ENCODE data around the gene CNTNAP2.

Gene CNTNAP2

DNA sequence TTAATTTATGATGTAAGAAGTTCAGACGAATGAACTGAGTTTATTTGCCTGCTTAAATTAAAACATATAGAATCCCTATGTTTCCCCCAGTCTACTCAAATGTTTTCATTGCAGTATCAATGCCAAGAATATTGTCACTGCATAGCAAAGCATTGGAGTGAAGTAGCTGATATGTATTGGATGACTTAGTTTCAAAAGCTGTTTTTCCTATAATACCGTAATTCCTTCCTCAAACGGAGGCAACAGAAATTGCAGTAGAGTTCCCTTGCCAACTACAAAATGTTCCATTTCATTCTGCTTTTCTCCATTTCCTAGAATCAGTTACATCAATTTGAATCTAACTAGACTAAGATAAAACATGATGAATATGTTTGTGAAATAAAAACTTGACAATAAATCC lies 174.1 kb downstream of the CNTNAP2 start:
- no peak for DNase-seq (ENCODE audit: low read depth in 2 of 2)

DNA sequence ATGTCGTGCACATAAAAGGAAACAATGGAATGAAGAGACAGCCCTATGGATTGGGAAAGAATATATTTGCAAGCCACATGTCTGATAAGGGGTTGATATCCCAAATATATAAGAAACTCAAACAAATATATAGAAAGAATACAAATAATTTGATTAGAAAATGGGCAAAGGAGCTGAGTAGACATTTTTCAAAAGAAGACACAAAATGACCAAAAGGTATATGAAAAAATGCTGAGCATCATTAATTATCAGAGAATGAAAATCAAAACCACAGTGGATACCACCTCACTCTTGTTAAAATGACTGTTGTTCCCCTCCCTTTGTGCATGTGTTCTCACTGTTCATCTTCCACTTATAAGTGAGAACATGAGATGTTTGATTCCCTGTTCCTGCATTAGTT lies 175.3 kb downstream of the CNTNAP2 start:
- DNase-seq (ENCODE audit: low read depth in 2 of 2) = no peak

DNA sequence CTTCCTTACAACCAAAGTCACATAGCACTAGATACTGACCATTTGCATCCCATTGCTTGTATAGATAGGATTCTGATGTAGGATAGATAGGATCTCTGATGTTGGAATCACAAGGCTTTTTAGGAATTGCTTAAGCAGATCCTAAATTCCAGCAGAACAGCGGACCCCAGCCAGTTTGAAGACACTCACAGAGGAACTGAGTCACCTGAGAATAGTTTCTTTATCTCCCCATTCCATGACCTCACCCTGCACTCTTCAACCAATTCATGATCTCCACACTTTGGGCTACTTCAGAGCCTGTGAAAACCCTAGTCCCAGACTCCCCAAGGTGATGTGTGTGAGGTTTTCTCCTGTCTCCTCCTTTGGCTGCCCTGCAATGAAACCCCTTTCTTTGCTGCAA lies 179.4 kb downstream of the CNTNAP2 start:
- DNase-seq (ENCODE audit: low read depth in 2 of 2) = no peak

GRCh38 chr7:146314962-146315361 lies 198.4 kb downstream of the CNTNAP2 start:
- no peak for DNase-seq (ENCODE audit: low read depth in 2 of 2)

DNA sequence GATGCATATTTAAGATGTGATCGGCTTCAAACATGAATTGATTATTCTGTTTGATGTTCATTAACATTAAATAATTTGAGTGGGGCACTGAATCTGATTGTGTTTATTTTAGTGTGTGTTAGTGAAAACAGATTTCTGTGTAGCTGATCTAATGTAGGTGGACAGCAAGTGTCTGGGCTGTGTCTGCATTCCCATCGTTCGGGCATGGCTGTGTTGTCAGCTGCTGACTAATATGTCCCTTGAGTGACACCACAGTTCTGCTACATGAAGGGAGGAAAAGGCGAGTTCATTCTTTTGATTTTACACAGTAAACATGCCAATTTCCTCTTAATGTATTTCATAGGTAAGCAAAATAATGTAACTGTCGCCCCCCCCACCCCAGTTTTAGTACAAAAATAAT lies 203.0 kb downstream of the CNTNAP2 start:
- DNase-seq (ENCODE audit: low read depth in 2 of 2) = no peak

DNA sequence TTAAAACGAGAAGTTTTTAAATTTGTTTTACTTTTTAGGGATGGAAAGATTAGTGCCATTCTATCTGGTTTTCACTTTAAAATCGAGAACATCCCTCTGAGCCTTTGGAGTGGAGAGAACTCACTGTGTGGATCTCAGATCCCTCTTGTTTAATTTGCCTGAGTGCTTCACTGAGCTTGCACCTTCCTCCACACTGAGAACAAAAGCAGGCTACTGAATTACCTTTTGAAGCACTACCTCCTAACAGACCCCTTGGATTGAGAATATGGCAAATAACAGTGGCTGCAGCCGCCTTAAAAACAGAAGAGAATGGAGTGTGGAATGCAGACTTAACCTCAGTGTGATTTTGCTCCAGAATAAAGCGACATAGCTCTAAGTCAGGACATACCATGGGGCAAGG lies 204.7 kb downstream of the CNTNAP2 start:
- DNase-seq (ENCODE audit: low read depth in 2 of 2) = no peak

- no peak for DNase-seq (ENCODE audit: low read depth in 2 of 2)
These were observed 214.8 kb downstream of the CNTNAP2 start for GRCh38 chr7:146331369-146331768.

GRCh38 chr7:146345251-146345650 lies 228.7 kb downstream of the CNTNAP2 start:
- no peak for DNase-seq (ENCODE audit: low read depth in 2 of 2)

DNA sequence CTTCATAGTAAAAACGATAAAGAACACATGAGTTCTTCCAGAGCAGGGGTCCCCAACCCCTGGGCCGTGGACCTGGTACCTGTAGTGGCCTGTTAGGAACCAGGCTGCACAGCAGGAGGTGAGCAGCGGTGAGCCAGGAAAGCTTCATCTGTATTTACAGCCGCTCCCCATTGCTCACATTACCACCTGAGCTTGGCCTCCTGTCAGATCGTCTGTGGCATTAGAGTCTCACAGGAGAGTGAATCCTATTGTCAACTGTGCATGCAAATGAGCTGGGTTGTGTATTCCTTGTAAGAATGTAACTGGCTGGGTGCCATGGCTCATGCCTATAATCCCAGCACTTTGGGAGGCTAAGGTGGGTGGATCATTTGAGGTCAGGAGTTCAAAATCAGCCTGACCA lies 229.5 kb downstream of the CNTNAP2 start:
- no peak for DNase-seq (ENCODE audit: low read depth in 2 of 2)

- no peak for DNase-seq (ENCODE audit: low read depth in 2 of 2)
These were observed 238.6 kb downstream of the CNTNAP2 start for GRCh38 chr7:146355216-146355615.

DNA sequence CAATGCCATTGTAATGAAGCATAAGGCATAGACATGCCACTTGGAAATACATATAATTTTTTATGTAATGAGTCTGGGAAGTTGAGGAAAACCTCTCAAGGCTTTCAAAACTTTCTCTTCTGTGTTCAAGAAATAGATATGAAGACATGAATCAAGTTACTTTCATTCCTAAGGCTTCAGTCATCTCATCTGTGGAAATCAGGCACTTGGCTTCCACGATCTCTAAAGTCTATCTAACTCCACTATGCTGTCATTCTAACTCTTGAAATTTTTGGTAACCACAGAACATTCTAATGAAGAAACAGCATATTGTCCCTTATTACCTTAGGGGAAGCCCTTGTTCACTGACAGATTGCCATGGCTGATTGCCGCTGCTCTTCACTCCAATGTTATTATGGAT lies 242.6 kb downstream of the CNTNAP2 start:
- DNase-seq (ENCODE audit: low read depth in 2 of 2) = no peak

- no peak for DNase-seq (ENCODE audit: low read depth in 2 of 2)
These were observed 250.3 kb downstream of the CNTNAP2 start for GRCh38 chr7:146366938-146367337.

GRCh38 chr7:146370171-146370570 lies 253.6 kb downstream of the CNTNAP2 start:
- DNase-seq (ENCODE audit: low read depth in 2 of 2) = no peak

DNA sequence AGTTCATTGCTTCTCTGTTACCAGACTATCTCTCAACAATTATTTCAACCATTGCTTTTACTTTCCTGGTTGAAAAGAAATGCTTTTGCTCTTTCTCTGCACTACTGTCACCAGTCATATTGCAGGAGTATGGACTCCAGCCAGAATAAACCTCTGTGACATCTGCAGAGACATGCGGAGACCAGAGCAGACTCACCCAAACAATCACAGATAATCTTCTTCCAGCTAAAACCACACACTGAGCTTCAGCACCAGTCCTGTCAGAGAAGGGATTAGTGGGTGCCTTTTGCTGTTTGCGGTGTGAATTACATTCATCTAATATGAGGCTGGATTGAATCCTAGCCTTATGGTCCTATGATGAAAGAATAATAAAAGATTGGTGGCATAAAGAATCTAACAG lies 258.6 kb downstream of the CNTNAP2 start:
- DNase-seq (ENCODE audit: low read depth in 2 of 2) = no peak

GRCh38 chr7:146378196-146378595 lies 261.6 kb downstream of the CNTNAP2 start:
- no peak for DNase-seq (ENCODE audit: low read depth in 2 of 2)

DNA sequence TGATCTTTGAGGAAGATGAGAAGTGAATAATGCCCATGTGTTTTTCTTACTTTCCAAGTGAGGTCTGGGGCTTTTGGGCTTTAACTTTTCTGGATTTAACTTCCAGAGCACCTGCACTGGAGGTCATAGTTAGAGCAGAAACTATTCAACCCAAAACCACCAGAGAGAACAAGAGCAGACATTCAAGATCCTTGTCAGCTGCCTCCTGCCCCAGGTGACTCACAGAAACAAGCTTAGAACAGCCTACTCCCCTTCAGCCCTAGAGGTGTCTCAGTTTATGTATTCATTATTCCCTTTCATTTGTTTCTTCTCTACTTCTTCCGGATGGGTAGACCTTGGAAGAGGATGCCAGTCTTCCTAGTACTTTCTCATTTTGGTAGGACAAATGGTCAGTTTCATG lies 270.5 kb downstream of the CNTNAP2 start:
- DNase-seq (ENCODE audit: low read depth in 2 of 2) = no peak

DNA sequence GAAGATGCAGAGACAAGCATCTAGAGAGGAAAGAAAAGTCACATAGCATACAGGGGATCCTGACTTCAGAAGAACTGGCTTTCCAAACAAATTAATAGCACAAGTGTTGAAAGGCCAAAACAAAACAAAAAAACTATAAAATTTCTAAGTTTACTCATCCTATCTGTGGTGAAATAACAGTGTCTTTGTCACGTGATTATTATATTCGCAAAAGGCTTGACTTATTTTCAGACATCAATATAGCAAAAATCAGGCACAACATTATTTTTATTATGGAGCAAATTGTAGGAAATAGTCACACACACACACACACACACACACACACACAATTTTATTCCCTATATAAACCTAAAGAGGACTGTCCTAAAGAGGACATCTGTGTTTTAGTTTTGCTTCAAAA lies 272.3 kb downstream of the CNTNAP2 start:
- no peak for DNase-seq (ENCODE audit: low read depth in 2 of 2)

GRCh38 chr7:146393346-146393745 lies 276.7 kb downstream of the CNTNAP2 start:
- no peak for DNase-seq (ENCODE audit: low read depth in 2 of 2)

- no peak for DNase-seq (ENCODE audit: low read depth in 2 of 2)
These were observed 280.5 kb downstream of the CNTNAP2 start for GRCh38 chr7:146397141-146397540.

DNA sequence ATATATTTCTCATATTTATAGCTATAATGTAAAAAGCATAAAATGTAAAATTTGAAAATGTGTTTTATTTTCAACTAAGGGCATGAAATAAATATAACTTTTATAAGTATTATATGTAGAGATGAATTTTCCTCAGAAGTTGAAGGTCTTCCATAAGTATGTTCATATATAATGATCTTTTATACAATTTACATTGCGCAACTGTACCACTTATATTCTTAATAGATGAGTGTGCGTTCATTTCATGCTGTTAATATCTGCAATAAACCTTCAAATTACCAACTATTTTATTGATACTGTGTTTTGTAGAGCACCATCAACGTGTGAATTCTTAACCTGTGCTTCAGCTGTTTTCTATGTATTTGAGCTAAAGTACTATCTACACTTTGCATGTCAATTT lies 285.3 kb downstream of the CNTNAP2 start:
- DNase-seq (ENCODE audit: low read depth in 2 of 2) = no peak

DNA sequence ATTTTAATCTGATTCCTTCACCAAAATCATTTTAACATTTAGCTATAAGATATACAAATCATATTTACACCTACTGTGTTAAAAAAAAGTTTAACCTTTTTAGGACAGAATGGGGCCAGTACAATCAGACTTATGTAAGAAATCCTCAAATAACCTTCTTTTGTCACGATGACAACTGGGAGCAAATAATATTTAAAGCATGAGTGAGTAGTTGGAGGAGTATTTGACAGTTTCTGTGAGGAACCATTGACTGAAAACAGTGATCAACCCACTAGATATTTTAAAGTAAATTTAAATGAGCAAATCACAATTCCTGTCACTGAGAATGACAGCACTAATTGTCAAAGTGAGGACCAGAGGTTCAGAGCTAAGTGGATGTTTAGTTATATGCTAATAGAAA lies 289.1 kb downstream of the CNTNAP2 start:
- no peak for DNase-seq (ENCODE audit: low read depth in 2 of 2)

GRCh38 chr7:146411975-146412374 lies 295.4 kb downstream of the CNTNAP2 start:
- DNase-seq (ENCODE audit: low read depth in 2 of 2) = no peak

- no peak for DNase-seq (ENCODE audit: low read depth in 2 of 2)
These were observed 296.2 kb downstream of the CNTNAP2 start for GRCh38 chr7:146412781-146413180.

GRCh38 chr7:146414373-146414772 lies 297.8 kb downstream of the CNTNAP2 start:
- DNase-seq (ENCODE audit: low read depth in 2 of 2) = no peak

GRCh38 chr7:146414937-146415336 lies 298.3 kb downstream of the CNTNAP2 start:
- no peak for DNase-seq (ENCODE audit: low read depth in 2 of 2)

All from stimulated activated CD4-positive, alpha-beta T cell treated with anti-CD3 and anti-CD28 coated beads, Interleukin-1b, Interleukin-23, amount 100 ng/mL, for 1 hour (primary cell).